ENCODE measurements around the gene YPEL1. TPM values are rescaled to one million over a fixed set of nuclear protein-coding genes. Genes with fewer than 3 reads are reported as not detected.
"Not testable (repeated sequence)": the region's sequence is repeated elsewhere in the genome, so short reads cannot be mapped to it uniquely, and the experiment has no call there.

YPEL1 gene
- total RNA-seq, 1 donor from 2014 or later = 8.2 TPM

GRCh38 chr22:21755851-21756284 is 20.3 kb upstream of the YPEL1 start:
- no peak for ATAC-seq
- intact Hi-C loops (cut with DNase I) = no loop called here
- no peak for DNase-seq (ENCODE audit: low spot score)

- ATAC-seq (peak; percentile 72), DNase-seq (ENCODE audit: low spot score) (no peak)
- intact Hi-C loops (cut with DNase I) = no loop called here
Observed at GRCh38 chr22:21754523-21754922, 18.9 kb upstream of the YPEL1 start.

DNA sequence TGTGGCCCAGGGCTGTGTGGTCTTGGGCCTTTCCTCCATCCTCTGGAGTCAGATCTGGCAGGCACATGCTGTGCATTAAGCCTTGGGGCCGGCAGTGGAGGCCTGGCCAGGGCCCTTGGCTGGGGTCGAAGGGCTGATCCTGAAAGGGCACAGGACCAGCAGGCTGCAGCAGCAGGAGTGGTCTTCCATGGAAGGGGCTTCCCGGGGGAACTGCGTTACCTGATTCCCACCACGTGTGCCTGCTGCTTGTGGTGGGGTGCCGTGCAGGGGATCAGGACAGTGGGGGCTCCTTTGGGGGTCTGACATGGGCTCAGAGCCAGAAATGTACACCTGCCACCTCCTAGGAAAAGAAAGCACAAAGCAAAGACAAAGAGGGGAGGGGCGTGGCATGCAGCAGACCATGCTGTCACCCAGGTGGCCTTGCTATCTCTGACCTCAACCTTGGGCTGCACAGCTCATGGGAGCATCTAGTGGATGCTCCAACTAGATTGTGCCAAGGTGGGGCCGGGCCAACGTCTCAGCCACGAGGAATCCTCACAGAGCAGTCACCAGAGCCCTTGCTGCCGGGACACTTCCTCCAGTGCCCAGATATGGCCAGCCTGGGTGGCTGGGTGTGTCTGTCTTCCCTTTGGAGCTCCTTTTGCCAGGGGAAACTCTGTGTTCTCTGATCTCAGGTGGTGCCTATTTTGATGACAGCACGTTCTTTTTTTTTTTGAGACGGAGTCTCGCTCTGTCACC is 17.9 kb upstream of the YPEL1 start:
- DNase-seq (ENCODE audit: low spot score) (no peak), ATAC-seq (no peak)
- intact Hi-C loops (cut with DNase I) = no loop called here

DNA sequence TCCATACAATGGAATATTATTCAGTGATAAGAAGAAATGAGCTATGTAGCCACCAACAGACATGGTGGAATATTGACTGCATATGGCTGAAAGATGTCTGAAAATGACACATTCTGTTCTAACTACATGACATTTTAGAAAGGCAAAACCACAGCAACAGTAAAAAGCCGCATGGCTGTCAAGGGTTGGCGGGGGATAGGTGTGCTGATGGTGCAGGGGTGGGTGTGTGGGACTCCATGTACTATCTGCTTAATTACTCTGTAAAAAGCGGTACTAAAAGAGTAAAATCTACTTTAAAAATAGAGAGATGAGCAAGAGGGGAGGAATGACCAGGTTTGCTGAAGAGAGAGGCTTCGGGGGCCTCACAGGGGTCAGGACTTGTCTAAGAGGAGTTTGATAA is 16.7 kb upstream of the YPEL1 start:
- intact Hi-C loops (cut with DNase I) = no loop called here

GRCh38 chr22:21745948-21746347 is 10.4 kb upstream of the YPEL1 start:
- DNase-seq (ENCODE audit: low spot score) (no peak), ATAC-seq (no peak)
- intact Hi-C loops (cut with DNase I) = no loop called here

More for the DNA sequence above, 16.7 kb upstream of the YPEL1 start:
- no peak for DNase-seq (ENCODE audit: low spot score)
- ATAC-seq = no peak

- DNase-seq (ENCODE audit: low spot score); ATAC-seq; intact Hi-C loops (cut with DNase I): not testable (repeated sequence)
Observed at GRCh38 chr22:21744917-21745316, 9.3 kb upstream of the YPEL1 start.

DNA sequence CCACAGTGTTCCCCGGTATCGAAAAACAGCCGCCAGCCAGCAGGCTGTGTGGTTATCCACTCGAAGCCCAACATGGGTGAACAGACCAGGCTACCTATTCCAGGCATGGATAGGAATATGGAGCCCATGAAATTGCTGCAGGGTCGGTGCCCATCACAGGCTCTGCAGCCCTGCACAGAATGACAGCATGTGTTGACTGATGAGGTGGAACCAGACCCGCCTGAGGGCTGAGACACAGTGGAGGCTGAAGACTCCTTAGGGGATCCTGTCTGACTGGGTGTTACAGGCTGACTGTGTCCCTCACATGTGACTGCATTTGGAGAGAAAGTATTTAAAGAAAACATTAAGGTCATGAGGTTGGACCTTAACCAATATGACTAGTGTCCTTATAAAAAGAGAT is 6.2 kb upstream of the YPEL1 start:
- DNase-seq (ENCODE audit: low spot score) = no peak
- intact Hi-C loops (cut with DNase I) = no loop called here
- ATAC-seq = no peak

DNA sequence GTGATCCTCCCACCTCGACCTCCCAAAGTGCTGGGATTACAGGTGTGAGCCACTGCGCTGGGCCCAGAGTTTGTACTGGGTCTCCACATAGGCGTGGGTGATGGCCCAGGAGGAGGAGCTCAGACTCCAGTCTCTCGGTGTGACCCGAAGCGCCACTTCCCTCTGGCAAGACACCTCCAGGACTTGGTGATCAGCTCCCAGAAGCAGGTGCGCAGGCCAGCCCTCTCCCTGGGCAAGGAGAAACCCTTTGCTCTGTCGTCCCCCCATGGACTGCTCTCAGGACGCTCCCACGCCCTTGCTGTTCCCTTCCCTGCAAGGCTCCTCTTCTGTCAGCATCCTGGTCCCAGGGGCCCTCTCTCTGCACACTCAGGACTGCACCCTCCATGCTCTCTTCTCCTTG is 5.5 kb upstream of the YPEL1 start:
- ATAC-seq = no peak
- no peak for DNase-seq (ENCODE audit: low spot score)
- intact Hi-C loops (cut with DNase I) = no loop called here

DNA sequence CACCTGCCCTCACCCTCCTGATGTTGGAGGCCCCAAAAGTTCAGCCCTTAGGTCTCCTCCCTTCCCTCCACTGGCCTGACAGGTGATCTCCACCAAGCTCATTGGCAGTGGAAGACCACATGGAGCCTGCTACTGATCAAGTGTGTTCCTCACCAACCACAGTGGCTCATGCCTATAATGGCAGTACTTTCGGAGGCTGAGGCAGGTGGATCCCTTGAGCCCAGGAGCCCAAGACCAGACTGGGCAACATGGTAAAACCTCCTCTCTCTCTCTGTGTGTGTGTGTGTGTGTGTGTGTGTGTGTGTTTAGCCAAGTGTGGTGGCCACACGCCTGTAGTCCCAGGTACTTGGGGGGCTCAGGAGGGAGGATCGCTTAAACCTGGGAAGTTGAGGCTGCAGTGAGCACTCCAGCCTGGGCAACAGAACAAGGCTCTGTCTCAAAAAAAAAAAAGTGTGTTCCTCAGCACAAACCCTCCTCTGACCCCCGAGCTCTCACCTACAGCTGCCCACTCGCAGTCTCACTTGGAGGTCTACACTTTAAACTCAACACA is 4.3 kb upstream of the YPEL1 start:
- DNase-seq (ENCODE audit: low spot score) (no peak), ATAC-seq (no peak)
- intact Hi-C loops (cut with DNase I) = no loop called here

DNA sequence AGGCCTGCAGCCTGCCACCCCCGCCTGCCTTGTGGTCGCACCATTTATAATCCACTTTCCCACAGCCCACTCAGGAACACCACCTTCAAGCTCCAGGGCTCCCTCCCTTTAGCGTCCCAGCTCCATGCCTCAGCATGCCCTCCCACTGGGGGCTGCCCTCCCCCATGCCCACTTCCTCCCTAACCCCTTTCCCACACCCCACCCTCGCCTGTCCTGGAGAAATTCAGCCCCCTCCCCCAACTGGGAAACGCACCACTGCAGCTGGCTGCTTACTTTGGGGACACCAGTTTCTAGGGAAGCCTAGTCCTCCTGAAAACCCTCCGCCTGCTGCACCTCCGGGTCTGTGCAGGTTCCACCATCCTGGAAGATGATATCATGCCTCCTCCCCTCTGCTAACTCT is 3.4 kb upstream of the YPEL1 start:
- intact Hi-C loops (cut with DNase I) = no loop called here
- no peak for DNase-seq (ENCODE audit: low spot score)
- ATAC-seq = no peak

DNA sequence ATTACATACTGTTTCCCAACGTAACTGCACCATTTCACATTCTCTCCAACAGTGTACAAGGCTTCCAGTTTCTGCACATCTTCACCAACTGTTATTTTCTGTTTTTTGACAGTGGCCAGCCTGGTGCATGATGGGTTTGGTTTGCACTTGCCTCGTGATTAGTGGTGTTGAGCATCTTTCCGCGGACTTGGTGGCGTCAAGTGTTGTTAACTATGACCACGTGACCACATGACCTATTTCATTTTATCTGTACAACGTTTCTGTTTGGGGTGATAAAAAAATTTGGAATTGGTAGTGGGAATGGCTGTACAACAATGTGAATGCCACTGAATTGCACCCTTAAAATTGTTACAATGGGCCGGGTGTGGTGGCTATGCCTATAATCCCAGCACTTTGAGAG is 2.5 kb upstream of the YPEL1 start:
- ATAC-seq = no peak
- intact Hi-C loops (cut with DNase I) = no loop called here
- DNase-seq (ENCODE audit: low spot score) = no peak

DNA sequence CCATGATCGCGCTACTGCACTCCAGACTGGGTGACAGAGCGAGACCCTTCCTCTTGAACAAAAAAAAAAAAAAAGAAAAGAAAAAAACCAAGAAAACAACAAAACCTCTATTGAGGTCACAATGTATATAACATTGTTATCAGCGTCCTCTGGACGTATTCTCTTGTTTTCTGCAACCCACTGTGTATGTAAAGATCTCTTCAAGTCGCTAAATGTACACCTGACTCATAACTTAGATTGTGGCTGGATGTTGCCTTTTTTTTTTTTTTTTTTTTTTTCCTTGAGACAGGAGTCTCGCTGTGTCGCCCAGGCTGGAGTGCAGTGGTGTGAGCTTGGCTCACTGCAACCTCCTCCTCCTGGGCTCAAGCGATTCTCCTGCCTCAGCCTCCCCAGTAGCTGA is 1.4 kb upstream of the YPEL1 start:
- intact Hi-C loops (cut with DNase I) = no loop called here
- ATAC-seq = no peak
- no peak for DNase-seq (ENCODE audit: low spot score)

- intact Hi-C loops (cut with DNase I) = no loop called here
- ATAC-seq = no peak
- no peak for DNase-seq (ENCODE audit: low spot score)
Observed at GRCh38 chr22:21736084-21736642, 569 bp upstream of the YPEL1 start.

DNA sequence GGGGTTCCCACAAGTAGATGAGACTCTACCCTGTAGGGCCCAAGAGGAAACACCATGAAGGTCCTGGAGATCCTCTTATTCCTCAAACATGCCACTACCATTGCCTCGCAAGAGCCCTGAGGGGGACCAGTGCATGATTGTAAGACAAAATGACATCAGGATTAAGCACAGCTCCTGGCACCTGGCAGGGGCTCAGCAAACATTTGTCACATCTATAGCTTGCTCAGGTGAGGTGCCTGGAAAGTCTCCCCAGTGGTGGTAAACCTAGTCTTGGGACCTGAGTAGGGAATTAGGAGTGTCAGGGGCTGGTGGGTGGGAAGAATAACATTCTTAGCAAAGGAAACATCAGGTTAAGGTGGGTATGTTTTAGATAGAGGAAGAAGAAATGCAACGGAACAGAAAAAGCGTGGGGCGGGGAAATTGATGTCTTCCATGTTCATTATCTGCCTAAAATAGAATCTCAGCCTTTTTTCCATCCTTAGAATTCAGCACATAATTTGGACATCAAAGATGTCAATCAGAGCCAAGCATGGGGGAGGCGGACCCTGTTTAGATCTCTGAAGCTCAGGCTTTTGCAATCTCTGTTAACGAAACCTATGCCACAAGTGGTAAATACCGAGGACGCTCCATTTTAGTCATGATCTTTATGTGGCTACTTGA is 924 bp downstream of the YPEL1 start:
- ATAC-seq (no peak), DNase-seq (ENCODE audit: low spot score) (no peak)
- intact Hi-C loops (cut with DNase I) = no loop called here

- ATAC-seq (no peak), DNase-seq (ENCODE audit: low spot score) (no peak)
- intact Hi-C loops (cut with DNase I) = no loop called here
Observed at GRCh38 chr22:21731503-21731902, 4.1 kb downstream of the YPEL1 start.

DNA sequence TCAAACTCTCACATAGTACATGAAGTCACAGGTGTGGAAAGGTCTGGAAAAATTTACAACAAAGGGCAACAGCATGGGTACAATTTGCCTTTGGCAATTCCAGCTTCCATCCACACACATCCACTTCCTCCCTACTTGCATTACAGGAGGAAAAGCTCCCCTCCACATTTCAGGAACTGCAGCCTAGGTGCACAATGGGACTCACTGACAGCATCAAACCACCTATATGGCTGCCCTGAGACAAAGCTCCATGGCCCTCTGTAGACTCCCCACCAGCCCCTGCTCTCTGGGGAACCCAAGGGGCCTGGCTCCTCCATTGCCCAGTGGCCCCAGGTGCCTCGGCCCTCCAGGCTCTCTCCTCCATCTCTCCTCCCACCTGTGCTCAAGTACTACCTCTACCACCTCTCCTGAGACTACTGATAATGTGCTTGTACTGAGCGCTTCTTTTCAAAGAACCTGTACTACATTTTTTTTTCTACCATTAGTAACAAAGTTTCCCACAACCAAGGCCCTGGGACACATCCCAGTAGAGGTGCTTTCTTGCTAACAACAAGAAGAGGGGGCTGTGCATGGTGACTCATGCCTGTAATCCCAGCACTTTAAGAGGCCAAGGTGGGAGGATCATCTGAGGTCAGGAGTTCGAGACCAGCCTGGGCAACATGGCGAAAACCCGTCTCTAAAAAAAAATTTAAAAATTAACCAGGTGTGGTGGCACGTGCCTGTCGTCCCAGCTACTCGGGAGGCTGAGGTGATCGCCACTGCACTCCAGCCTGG is 4.9 kb downstream of the YPEL1 start:
- intact Hi-C loops (cut with DNase I) = no loop called here
- no peak for ATAC-seq
- no peak for DNase-seq (ENCODE audit: low spot score)

GRCh38 chr22:21729184-21729583 is 6.4 kb downstream of the YPEL1 start:
- ATAC-seq; DNase-seq (ENCODE audit: low spot score); intact Hi-C loops (cut with DNase I): not testable (repeated sequence)

DNA sequence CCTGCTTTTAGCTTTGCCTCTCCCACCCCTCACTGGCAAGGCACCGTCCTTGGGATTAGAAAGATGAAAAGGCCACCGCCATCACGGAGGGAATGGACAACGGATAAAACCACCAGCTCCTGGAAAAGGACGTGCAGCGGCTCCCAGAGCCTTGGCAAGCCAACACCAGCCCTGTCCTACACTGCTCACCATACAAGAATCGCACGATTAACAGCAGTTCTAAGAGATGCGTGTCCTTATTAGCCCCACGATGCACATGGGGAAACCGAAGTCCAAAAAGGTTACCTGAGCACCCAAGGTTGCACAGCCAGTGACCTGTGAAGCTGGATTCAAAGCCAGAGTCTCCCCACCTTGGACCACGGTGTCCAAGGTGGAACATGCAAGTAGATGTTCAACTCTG is 7.3 kb downstream of the YPEL1 start:
- ATAC-seq (no peak), DNase-seq (ENCODE audit: low spot score) (no peak)
- intact Hi-C loops (cut with DNase I) = no loop called here

GRCh38 chr22:21727768-21728167 is 7.8 kb downstream of the YPEL1 start:
- DNase-seq (ENCODE audit: low spot score) = no peak
- intact Hi-C loops (cut with DNase I) = no loop called here
- no peak for ATAC-seq

All from sciatic nerve (tissue), 2 donors.